H1 (cell line): ENCODE measurements around the gene P4HB. TPM values are rescaled to one million over a fixed set of nuclear protein-coding genes. Genes with fewer than 3 reads are reported as not detected.

ENCODE experiments used
- GTF2F1 ChIP-seq: IDR thresholded peaks from 2 replicates; pipeline ENCODE4 v1.6.1; 2012; ENCODE audit warnings: low read depth, low read length, improper control_type of control experiment, borderline replicate concordance
- NANOG ChIP-seq: IDR thresholded peaks from 2 replicates; pipeline ENCODE4 v1.6.1; 2011; ENCODE audit warnings: low read length, low read depth, mild to moderate bottlenecking, inconsistent platforms; ENCODE audit not compliant: insufficient read depth, poor library complexity, severe bottlenecking
- NRF1 ChIP-seq: IDR thresholded peaks from 2 replicates; pipeline ENCODE4 v1.6.1; 2011; ENCODE audit warnings: mild to moderate bottlenecking, low read depth, low read length, improper control_type of control experiment
- polyA plus RNA-seq, 7 experiments: library from polyadenylated mRNA; depleted of rRNA in 3 of 7; stranded (reverse) in 5 of 7; unstranded in 2 of 7; fragments of >200 nt in 5 of 7; fragments of 200-250 nt in 2 of 7; gene quantifications; 1 replicate in 5 of 7; 2 replicates in 1 of 7; 4 replicates in 1 of 7; pipeline versions ENCODE4 v1.2.1 to v1.2.3, GENCODE V29; 2011 to 2013; ENCODE audit warnings: missing spikeins in 2 of 7, mixed read lengths in 2 of 7
- total RNA-seq: library from RNA; stranded (reverse); fragmentation: NEBNext Ultra II Directional; extraction: Animal tissue kit (Norgen Biotek cat#: 25700); gene quantifications from 2 replicates; pipeline ENCODE4 v1.2.1, GENCODE V29; 2021
- TF ChIP-seq, protein P1 (sequence below): IDR thresholded peaks from 2 replicates; pipeline ENCODE4 v1.6.1; 2012; ENCODE audit warnings: low read length, inconsistent platforms
- TF ChIP-seq, protein P2 (sequence below): IDR thresholded peaks from 2 replicates; pipeline ENCODE4 v1.6.1; 2011; ENCODE audit warnings: low read depth, mild to moderate bottlenecking, low read length; ENCODE audit not compliant: insufficient read depth

The P4HB gene
- total and polyA plus RNA-seq, 2 of the 8 experiments (the other 6 are each of a cell fraction or from before 2014, with no cell fraction given), result 41.4 to 379 TPM

DNA sequence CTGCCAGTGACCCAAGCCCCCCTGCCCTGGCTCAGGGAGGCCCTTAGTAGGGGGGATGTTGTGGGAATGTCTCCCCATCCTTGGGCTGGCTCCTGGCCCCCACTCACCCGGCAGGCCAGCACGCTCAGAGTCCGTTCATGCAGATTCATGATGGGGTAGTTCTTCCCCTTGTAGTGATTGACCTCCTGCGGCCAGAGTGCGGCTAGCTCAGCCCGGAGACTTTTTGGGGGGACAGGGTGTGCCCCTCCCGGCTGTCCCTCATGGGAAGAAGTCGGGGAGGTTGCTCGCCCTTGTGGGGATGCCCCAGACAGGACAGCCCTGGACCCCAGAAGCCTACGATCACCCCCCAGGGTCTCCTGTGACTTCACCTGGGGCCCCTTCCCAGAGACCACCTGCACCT, 45.7 kb upstream of the P4HB start (continued):
- TF ChIP-seq NRF1 (no peak), GTF2F1 (no peak), NANOG (no peak)
- TF ChIP-seq, protein P1, sequence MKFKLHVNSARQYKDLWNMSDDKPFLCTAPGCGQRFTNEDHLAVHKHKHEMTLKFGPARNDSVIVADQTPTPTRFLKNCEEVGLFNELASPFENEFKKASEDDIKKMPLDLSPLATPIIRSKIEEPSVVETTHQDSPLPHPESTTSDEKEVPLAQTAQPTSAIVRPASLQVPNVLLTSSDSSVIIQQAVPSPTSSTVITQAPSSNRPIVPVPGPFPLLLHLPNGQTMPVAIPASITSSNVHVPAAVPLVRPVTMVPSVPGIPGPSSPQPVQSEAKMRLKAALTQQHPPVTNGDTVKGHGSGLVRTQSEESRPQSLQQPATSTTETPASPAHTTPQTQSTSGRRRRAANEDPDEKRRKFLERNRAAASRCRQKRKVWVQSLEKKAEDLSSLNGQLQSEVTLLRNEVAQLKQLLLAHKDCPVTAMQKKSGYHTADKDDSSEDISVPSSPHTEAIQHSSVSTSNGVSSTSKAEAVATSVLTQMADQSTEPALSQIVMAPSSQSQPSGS, result no peak
- TF ChIP-seq, protein P2, sequence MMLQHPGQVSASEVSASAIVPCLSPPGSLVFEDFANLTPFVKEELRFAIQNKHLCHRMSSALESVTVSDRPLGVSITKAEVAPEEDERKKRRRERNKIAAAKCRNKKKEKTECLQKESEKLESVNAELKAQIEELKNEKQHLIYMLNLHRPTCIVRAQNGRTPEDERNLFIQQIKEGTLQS, result no peak
